Activated CD8-positive, alpha-beta memory T cell treated with anti-CD3 and anti-CD28 coated beads, Interleukin-2, amount 50 U/mL, for 24 hours (primary cell): ENCODE measurements around the gene BICC1.

ENCODE experiments used
- DNase-seq: peaks from one replicate; pipeline ENCODE4 v3.0.0-alpha.2; 2020; ENCODE audit errors: extremely low read depth

Gene BICC1

DNA sequence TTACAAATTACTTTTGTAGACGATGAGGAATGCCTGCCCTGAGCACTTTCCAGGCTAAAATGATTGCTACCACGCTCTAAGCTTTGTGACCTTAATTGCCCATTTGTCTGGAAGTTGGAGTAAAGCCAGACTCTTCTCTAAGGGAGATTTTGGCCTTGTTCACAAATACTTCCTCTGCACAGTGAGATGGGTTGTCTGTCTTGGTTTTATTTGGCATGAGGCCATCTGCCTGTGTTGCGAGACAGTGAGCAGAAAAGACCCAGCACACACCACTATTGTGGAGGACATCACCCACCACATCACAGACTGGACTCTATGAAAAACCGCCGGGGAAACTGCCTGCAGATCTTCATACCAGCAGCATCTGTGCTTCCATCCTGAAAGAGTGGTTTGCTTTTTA is 138.4 kb downstream of the BICC1 start:
- DNase-seq, result no peak

DNA sequence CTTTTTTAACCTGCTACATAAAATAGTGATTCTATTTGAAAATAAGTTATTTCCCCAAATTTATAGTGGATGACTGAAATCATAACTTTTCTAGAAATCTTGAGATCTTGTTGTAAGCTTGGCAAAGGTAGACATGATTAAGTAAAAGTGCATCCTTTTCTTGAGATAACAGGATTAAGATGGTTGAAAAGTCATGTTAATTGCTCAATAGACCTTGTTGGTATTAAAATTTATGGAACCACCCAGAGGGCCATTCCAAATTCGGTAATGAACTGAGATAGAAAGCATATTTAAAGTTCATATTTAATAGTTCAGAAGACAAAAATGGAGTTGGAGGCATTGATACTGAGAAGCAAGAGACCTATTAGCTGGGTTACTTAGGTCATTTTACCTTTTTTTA is 139.1 kb downstream of the BICC1 start:
- DNase-seq, result no peak

DNA sequence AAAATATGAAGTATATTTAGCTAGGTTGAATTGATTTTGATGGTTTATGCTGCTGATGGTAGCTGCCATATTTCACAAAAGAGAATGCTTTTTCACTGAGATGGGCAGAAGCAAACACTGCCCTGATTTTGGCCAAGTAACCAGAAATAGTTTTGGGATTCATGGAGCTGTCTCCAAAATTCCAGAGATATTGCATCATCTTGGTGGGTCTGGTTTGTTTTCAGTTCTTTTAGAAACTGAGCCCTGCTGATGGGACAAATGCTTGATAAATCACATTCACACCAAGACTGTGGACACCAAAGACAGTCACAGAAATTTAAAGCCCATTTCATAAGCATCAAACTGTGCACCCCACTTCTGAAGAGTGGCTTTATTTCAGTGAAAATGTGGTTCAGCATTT is 140.5 kb downstream of the BICC1 start:
- DNase-seq, result no peak

DNA sequence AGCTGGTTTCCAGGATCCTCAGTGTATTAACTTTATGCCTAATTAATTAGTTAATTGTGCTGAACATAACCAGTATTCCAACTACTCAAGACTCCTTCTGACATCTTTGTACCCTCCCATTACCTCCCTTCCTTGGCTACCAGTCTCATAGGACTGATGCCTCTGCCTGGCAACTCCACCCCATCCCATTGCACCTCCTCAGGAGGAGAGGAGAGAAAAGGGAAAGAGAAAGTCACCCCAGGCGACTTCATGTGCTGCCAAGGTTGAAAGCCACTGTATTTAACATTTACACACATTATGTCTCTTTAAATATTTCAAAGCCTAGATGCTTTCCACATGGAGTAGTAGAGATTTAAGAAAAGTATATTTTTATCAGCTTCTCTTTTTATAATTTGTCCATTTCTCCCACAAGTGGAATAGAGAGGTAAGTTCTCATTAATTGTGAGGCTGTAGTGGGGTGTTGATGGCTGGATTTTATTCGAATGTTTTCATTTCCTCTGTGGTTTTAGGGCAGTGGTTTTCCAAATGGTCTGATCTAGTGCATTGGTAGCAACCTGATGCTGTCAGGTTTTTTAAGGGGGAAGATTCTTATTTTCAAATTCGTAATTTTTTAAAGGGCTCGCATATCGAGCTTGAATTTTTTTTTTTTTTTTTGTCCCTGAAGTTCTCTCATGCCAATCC is 148.0 kb downstream of the BICC1 start:
- DNase-seq, result no peak

DNA sequence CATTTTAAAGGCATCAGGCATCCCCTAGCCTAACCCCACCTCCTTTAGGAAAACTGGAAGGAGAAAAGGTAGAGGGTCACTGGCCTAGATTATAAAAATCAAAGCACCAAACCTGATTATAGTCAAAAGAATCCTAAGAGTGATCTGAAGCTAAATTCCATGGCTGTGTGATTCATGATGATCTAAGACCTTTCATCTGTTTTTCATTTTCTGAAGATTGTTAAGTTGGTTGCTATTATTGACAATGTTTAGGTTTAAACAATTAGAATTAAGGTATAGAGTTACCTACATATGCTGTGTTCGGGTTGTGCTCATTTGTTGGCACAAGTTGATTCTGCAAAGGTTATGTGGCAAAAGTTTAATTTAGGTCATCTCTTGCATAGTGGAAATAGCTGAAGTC is 148.7 kb downstream of the BICC1 start:
- DNase-seq, result no peak

DNA sequence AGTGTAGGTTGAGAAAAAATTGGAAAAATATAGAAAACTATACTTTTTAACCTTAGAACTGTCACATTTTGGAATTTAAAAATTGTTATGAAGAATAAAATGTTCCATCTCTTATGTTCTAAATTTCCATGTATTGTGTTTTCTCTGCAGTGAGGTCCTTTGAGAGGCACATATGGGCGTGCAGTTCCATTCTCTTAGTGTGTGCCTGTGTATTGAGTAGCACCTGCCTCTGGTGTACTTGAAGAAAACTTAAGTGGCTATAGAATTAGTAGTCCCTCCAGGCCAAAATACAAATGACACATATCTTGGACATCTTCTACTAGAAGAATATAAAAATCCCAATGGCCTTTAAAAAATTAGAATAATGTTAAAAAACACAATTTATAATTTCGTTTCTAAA is 149.2 kb downstream of the BICC1 start:
- no peak for DNase-seq

DNA sequence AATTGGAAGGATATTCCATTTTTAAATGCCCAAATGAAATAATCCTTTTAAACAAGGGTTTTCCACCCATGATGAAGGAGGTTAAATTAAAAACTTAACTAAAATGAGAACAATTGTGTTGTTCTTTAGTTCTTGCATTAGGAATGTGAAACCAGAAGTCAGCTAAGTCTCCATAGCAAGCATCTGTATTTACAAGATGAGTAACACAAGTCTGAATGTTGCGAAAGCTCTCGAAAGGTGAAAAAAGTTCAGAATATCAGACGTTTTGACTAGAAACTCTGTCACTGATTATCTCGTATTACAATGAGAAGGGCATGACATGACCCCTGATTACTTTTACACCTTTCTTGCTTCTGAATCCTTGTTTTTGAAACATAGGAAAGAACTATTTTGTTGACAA is 149.6 kb downstream of the BICC1 start:
- DNase-seq, result no peak

DNA sequence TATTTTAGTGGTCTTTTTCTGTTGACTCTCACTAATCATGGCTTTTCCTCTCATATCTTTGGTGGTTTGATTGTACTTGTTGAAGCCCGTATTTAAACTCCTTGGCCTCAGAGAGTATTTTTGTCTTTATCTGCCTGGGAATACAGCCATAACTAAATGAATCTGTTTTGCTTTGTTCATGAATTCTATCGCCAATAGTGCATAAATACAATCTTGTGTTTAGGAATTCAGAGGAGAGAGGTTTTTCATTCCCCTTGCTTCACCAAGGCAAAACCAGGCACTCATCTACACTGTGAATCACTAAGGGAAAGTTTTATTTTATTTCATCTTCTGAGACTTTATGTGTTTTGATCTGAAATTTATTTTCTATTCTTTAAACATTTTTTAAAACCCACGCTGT is 152.7 kb downstream of the BICC1 start:
- no peak for DNase-seq

DNA sequence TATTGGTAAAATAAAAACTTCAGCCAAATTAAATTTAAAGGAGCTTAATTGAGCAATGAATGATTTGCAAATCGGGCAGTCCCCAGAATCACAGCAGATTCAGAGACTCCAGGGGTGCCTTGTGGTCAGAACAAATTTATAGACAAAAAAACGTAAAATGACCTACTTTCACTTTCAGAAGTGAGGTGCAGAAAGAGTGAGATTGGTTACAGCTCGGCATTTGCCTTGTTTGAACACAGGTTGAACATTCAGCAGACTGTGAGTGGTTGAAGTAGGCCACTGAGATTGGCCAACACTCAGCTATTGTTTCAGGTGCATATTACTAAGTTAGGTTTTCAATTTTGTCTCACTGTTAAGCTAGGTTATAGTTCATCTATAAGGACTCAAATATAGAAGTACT is 153.4 kb downstream of the BICC1 start:
- no peak for DNase-seq

DNA sequence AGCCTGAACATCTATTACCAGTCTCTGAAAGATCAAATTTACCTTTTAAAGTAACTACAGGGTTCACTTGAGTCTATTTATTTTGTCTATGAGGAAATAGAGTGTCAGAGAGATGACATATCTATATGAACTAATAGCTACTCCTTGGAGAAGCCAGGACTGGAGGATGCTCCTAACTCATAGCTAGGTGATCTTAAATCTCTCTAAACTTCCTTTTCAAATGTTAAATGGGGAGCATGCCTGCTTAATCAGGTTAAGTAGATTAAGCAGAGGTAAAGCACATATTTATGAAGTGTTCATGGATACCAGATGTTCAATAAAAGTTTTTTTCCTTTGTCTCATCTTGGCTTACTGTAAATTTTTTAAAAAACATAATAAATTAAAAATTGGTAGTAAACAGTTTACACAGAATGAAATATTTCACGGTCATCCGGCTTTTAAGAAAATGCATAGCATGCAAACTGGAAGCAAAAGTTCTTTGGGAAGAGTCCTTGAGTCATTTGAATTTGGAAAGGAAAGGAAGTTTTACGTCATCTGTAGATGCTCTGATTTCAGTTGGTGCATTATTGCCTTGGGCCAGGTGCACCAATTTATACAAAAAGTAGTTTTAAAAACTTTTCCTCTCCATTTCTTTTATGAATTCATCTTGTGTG is 155.1 kb downstream of the BICC1 start:
- DNase-seq, result no peak

DNA sequence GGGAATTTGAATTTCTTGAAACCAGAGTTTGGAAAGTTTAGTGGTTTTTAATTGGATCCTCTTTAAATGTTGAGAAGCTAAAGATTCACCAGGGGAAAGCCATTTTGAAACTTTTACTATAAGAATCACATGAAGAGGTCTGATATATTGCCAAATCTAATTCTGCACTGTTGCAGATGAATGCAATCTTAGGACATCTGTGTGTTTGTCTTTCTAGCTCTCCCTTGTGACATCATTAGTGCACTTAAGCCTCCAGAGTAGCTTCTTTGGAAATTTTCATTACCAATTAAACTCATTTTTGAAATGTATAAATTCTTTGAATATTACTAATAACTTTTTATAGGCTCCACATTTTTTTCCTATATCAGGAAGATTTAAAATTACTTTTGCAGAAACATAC is 160.2 kb downstream of the BICC1 start:
- no peak for DNase-seq

DNA sequence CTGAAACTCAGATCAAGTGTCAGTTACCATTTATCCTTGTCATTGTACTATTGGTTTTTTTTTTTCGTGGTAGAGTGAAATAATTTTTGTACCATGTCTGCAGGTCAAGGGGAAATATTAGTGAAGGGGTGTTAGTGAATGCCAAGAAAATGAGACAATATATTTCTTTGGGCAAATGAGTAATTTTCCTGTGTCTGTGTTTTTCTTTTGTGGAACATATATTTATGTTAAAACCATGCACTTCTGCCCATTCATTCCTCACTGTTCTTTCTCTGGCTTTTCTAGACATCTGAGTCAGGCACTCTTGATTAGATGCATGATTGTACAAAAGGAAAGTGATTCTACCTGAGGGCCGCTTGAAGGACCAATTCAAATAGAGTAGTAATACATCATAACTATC is 161.6 kb downstream of the BICC1 start:
- DNase-seq, result no peak

DNA sequence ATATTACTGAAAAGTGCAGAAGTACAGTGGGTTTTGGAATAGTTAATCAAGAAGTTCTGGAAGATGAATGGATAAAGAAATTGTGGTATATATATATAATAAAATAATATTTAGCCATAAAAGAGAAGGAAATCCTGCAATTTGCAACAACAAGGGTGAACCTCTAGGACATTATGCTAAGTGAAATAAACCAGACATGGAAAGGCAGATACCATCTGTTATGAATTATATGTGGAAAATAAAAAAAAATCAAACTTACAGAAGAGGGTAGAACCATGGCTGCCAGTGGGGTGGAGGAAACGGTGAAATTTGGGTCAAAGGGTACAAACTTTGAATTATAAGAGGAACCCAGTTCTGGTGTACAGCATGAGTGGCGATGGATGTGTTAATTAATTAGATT is 162.6 kb downstream of the BICC1 start:
- no peak for DNase-seq

DNA sequence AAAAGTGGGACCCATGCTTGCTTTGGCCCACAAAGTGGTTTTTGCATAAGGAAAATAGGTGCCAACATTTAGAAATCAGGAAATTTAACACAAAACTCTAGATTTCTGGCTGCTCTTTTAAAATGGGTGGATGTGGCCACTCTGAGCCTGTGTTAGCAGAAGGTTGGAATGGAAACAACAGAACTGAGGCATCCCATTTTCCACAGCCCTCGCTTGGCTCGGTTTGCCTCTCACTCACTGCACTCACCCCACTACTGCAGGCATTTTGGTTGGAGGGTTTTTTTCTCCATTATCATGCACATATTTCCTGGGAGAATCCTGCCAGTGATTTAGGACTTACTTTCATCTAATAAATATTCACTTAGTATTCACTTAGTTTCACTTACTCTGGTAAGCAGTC is 178.9 kb downstream of the BICC1 start:
- DNase-seq, result no peak

DNA sequence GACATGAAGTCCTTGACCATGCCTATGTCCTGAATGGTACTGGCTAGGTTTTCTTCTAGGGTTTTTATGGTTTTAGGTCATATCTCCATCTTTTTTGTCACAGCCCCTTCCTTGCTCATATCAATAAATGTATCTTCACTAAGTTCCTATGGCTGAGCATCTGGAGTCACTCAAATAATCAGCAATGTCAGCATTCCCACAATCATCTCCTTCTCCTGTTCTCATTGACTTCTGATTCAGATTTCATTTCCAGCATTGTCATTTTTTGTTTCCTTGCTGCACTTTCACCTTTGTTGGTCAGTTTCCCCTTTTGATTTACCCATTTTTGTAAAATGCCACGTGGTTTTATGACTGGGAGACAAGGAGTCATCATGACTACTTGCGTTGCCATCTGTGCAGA is 181.2 kb downstream of the BICC1 start:
- no peak for DNase-seq

DNA sequence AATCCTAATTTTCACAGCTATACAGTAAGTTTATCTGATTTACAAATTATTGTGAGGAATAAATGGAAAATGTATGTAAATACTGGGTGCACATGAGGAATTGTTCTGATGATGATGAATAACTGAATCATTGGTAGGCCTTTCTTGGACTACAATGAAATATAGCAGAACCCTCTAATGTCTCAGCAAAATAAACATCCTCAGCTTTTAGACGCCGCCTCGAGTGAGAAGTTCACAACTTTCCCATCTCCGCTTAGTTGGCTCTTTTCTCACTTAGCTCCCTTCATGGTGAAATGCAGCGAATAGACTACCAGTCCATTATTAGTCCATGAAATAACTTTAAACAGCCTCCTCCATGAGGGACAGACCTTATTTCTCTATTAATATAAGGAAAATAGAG is 182.3 kb downstream of the BICC1 start:
- DNase-seq, result no peak

DNA sequence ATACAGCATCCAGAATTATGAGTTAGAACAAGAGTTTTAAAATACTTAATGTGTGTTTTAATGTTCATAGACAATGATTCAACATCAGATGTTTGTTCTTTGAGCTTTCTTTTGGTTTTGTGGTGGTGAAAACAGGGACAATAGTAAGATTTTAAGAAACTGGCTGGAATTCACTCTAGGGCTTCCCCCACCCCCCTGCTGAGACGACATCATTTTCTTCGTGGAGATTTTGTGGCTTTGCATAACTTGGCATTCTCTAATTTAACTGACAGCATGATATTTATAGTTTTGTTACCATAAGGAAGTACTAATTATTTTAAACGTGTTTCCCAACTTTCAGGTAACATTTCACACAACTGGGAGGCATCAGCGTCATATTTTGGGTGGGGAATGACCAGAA is 184.1 kb downstream of the BICC1 start:
- DNase-seq, result no peak

DNA sequence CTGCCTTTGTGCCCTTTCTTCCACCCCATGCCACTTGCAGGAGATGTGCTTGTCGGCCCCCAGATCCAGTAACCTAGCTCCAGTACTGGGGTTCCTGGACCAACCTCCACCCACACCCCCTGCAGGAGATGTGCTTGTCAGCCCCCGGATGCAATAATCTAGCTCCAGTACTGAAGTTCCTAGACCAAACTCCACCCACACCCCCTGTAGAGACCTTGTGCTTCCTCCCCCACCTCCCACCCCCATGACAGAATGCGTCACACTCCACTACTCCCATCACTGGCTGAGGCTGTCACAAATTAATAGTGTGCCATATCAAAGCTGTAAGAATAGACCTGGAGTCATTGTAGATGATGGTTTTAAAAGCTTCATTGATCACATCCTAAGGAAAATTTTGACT is 185.0 kb downstream of the BICC1 start:
- no peak for DNase-seq

DNA sequence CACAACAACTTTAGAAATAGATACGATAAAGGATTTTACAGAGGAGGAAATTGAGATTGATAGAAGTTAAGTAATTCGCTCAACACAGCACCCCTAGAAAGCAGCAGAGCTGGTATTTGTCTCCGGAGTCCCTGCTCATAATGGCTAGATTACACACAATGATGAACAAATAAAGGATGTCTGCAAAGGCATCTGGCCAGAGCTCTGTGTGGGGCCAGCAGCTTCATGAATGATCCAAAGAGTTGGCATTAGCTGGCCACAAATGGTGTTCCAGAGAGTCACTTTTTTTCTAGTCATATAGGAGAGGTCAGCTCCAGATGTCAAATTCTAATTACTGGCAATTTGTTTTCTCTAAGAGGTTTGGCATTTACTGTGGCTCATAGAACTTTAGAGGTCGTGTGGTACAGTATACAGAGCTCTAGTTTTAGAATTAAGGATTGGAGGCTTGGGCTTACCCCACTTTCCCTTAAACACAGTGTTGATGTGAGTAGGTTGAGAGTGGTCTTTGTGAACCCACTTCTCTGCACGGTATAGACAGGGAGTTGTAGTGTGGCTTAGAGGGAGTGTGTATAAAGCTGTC is 186.2 kb downstream of the BICC1 start:
- no peak for DNase-seq

DNA sequence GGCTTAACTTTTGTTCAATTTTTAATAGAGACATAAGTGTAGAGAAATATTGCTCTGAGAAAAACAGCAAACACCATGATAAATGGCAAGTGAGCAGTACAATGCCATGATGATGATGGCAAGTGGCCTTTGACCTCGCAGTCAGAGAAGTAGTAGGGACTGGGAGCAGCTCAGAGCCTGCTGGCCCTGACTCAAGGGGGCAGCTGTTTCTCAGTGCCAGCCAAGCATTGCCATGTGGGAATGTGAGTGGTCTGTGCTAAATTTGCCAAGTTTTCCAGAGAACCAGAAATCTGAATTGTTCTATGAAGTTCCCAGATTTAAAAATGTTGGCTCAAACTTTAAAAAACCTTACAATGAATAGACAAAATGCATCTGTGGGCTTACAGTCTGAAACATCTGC is 187.9 kb downstream of the BICC1 start:
- DNase-seq, result no peak

DNA sequence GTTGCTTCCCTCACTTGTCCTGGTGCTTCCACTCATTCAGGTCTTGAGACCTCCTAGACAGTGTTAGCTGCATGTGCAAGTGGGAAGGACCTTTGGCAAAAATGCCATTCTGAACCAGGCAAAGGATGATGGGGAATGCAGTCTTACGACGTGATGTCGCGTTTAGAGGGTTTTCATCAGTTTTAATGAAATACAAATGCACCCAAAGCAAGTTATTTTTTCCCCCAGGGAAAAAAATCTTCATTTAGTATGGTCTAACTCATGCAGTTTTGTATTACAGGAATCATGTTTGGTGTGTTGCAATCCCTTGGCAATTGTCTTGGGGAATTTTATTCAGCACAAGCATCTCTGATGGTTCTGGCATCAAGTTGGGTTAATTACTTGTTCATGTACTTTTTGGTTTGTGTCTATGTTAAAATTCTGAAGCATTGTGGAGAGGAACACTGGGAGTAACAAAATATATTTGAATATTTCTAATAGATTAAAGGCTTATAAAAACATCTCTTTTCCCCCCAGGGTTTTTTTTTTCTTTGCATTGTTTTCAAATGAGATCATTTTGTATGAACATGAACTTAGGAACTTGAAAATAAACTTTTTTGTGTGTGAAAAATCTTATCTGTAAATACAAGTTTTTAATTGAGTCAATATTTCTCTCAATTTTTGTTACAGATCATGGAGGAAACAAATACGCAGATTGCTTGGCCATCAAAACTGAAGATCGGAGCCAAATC is 188.9 kb downstream of the BICC1 start:
- no peak for DNase-seq

DNA sequence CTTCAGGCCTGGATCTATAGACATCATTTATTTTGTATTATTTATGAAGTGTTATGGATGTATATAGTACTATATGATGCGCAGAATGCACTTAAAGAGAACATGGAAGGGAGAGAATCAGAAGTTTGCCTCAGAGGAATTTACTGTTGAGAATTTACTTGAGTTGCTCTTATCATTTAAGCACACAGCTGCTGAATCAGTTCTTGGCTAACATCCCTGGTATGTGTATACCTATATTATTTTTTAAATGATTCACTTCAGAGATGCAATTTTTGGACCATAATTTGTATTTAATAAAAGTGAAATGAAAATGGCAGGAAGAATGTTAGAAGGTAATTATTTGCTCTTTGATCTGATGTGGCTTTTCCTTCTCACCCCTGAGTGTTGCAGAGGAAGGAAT is 191.6 kb downstream of the BICC1 start:
- no peak for DNase-seq

DNA sequence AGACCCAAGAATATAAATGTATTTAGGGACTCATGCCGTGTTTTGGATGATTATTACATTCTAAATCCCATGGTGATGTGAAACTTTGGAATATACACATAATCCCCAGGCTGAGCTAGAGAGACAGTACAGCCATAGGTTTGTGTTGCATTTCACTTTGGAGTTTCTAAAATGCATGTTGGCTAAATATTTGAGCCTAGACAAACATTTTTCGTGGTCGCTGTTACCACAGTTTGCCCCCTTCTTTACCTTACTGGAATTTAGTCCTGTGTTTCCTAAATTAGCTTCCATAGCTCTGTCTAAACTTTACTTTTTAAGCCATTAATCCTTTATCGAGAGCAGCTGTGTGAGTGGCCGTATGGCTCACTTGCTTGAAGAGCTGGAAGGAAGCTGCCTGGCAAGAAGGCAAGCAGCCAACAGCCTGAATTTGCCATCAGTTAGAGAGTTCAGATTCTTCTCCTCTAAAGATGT is 192.0 kb downstream of the BICC1 start:
- no peak for DNase-seq
